ACHN (cell line): ENCODE results near the gene STKLD1.
"Not testable (repeated sequence)": the region's sequence is repeated elsewhere in the genome, so short reads cannot be mapped to it uniquely, and the experiment has no call there.

Source experiments
- DNase-seq: peaks from one replicate; pipeline ENCODE4 v3.0.0-alpha.2; 2015
- in situ Hi-C: cut with HindIII; loops from 2 replicates; pipeline ENCODE4 v1.10.0; 2017; ENCODE audit warnings: low sequenced_read_pairs, low pct_ligation_motif_present, low pct_unique_long_range_greater_than_20kb

STKLD1 gene

DNA sequence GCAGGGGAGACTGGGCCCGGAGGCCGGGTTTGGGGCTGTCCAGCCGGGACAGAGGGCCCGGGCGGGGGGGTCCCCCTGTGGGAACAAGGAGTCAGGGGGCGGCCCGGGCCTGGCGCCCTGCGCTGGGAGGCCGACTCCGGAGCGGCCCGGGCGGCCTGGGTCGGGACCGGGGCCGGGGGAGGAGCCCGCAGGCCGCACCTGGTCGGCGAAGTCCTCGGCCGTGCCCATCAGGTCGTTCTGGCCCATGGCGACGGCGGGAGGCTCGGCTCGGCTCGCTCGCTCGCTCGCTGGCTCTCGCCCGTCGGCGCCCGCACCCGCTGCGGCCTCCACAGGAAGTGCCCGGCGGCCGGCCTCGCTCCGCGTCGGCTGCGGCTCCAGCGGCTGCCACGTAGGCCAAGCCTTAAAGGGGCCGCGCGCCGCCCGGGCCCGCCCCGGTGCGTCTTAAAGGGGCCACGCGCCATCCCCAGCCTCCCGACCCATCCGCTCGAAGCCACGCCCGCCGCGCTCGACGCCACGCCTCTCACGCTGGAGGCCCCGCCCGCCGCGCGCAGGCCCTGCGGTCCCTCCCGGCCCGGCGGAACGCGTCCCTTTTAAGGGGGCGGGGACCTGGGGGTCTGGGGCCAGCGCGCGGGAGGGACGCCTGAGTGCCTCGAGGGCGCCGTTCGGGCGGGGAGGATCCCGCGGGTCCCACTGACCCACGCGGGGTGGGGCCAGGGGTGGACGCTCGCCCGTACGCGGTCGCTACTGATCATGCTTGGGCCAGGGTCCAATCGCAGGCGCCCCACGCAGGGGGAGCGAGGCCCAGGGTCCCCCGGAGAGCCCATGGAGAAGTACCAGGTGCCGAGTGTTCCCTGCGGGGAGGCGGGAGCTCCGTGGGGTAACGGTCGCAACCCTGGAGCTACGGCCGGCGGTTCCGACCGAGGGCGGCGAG is at the start of gene STKLD1, which contains the start of gene SURF4:
STKLD1 (plus strand) TSS at position 643 of the 931 bp plus-strand sequence; CDS start at position 751, 108 bp downstream.
SURF4 (minus strand) TSS at position 337 of the 931 bp plus-strand sequence; CDS start at position 246, 91 bp downstream.
- in situ Hi-C loops = no loop called here
- DNase-seq = peak; percentile 92

DNA sequence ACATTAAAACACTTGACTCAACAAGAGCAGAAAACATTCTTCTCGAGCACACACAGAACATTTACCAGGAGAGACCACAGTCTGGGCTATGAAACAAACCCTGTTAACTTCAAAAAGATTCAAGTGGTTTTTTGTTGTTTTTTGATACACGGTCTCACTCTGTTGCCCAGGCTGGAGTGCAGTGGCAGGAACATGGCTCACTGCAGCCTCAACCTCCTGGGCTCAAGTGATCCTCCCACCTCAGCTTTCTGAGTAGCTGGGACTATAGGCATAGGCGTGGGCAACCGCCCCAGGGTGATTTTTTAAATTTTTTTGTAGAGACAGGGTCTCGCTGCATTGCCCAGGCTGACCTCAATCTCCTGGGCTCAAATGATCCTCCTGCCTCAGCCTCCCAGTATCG is 49.1 kb upstream of the STKLD1 start:
- in situ Hi-C loops, DNase-seq: not testable (repeated sequence)

DNA sequence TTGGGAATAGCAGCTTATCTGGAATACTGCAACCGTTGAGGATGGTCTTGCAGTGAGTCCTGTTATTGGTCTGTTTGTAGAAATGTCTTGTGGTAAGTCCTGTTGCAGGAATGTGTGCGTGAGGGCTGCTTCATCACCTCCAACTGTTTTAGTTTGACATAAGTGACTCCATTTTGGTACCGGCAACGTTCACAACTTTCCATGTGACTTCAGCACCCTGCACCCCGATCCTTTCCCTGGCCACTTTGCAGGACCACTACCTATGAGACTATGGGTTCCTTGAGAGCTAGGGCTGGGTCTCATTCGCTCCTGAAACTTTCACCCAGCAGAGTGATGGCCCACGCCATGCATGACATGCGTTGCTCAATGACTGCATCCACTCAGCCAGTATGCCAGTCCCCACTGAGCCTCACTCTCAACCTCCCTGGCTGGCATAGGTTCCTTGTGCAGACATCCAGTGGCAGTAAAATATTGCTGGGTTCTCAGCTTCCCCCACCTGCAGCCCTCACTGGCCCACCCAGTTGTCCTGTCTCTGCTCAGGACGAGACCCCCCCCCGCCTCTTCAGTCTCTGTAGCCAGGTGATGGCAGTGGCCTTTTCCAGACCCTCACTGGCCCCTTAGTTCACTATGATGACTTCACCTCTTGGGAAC is 48.2 kb upstream of the STKLD1 start:
- DNase-seq = no peak
- in situ Hi-C loops = no loop called here

DNA sequence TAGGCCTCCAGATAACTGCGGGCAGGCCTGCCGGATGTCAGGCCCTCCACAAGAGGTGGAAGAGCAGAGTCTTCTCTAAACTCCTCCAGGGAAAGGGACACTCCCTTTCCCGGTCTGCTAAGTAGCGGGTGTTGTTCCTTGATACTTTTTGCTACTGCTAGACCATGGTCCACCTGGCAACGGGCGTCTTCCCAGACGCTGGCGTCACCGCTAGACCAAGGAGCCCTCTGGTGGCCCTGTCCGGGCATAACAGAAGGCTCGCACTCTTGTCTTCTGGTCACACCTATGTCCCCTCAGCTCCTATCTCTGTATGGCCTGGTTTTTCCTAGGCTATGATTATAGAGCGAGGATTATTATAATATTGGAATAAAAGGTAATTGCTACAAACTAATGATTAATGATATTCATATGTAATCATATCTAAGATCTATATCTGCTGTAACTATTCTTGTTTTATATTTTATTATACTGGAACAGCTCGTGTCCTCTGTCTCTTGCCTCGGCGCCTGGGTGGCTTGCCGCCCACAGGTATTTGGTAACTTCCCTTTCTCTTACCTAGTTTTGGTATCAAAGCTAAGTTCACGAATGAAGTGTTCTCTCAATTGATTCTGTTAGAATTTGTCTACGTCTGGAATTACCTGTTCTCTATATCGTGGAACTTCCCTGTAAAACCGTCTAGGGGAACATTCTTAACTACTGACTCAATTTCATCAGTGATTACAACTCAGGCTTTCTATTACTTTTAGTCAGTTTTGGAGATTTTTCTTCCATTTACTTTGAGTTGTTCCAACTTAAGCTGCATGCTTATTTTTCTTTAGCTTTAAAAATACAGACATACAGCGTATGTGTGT is 46.6 kb upstream of the STKLD1 start:
- in situ Hi-C loops = not testable (repeated sequence)
- DNase-seq = peak; percentile 12

DNA sequence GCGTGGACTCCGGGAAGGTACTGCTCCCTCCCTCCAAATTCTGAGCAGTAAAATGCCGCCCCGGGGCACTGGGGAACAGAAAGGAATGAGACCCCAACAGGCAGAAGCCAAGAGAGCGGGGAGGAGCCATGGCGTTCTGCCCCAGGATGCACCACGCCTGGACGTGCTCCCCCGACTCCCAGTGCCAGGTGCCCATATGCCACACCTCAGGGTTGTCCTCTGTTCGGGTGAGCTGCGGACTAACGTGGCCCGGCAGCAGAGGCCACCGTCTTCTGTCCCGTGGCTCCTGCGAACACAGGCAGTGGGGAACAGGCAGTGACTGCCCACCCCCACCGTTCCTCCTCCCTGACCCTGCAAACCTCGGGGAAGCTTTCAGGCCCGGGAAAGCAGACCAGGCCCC is 44.9 kb upstream of the STKLD1 start:
- in situ Hi-C loops = no loop called here
- DNase-seq = no peak

DNA sequence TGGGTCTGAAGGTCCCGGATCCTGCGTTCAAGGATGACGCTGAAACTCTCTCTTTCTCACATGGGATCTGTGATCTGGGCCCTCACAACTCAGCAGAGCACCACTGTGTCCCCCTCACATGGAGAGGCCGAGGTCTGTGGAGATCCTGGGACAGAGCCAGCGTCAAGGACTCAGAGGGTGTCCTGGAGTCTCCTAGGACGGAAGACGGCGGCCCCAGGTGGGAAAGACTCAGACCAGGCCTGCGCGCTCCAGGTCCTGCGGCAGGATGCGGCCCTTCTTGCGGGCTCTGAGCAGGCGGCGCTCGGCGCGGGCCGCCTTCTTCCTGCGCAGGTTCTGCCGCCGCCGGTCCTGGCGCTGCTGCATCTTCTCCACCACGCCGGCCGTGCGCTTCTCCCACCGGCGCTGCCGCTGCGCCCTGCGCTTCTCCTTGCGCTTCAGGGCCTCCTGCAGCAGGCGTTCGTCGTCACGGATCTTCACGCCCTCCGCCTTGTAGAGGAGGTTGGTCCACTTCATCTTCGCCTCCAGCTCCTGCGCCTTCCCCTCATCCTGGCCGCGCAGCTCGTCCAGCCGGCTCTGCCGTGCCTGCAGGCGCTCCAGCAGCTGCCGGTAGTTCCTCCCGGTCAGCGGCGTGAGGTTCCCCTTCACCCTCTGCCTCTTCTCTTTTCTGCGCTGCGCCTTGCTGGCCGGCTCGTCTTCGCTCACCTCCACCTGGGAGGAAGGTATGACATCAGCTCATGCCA is 44.4 kb upstream of the STKLD1 start:
- in situ Hi-C loops = no loop called here
- DNase-seq = no peak

DNA sequence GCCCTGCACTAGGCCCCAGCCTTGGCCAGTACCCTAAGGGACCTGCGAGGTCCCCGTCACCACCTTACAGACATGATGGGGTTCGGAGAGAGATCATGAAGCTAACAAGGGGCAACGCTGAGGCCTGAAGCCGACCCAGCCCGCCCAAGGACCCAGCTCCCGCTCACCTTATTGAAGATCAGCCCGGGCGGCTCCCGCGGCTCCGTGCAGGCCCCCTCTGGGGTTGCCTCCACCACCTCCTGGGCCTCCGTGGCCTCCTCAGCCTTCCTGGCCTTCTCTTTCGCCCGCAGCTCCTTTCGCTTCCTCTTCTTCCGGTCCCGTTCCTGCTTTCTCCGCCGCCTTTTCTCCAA is 43.8 kb upstream of the STKLD1 start:
- in situ Hi-C loops = no loop called here

DNA sequence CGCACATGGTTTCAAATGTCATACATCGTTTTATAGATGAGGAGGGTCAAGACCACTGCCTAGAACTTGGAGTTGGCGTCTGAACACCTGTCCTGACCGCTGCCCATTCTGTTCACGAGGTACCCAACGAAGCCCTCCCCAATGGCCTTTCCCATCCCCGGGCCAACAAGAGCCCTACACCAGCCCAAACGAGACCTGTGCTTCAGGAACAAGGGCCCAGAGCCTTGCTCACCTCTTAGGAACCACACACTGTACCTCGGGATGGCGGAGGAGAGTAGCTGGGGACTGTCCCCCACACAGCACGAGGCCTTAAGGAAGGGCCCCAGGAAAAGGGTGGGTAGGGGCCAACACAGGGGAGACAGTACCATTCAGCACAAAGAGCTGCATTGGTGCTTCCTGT is 43.2 kb upstream of the STKLD1 start:
- DNase-seq = no peak
- in situ Hi-C loops = no loop called here

More for the DNA sequence above, 43.8 kb upstream of the STKLD1 start:
- DNase-seq = no peak

DNA sequence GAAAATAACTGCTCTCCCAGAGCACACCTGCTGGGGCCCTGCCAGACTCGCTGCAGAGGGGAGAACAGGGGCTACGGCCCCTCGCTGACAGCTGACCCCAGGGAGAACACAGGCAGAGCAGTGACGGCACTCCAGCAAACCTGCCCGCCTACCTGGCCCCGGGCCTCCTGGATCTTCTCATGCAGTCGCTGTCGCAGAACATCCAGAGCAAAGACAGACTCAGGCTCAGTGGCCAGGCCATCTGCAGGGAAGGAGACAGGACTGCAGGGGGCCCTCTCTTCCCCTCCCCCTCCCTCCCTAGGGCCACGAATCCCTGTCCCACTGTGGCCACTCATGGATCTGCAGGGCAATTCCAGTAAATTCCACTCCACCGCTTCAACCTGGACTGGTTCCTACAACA is 42.6 kb upstream of the STKLD1 start:
- in situ Hi-C loops = no loop called here
- no peak for DNase-seq

DNA sequence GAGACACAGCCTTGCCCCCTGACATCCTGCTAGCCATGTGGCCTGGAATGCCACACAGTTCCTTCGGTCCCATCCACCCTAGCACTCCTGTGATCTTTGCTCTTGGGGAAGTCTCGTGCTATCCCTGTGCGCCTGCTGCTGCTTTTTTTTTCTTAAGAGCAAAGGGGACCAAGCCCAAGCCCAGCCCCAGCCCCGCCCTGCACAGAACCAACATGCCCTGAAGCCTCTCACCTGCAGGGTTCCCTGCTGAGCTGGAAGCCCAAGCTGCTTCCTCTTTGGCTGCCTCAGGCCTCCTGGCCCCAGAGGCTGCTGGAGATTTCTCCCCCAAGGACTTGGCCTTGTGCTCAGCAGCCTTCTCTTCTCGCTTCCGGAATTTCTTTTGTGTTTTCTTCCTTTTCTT is 42.0 kb upstream of the STKLD1 start:
- DNase-seq = no peak
- in situ Hi-C loops = no loop called here

DNA sequence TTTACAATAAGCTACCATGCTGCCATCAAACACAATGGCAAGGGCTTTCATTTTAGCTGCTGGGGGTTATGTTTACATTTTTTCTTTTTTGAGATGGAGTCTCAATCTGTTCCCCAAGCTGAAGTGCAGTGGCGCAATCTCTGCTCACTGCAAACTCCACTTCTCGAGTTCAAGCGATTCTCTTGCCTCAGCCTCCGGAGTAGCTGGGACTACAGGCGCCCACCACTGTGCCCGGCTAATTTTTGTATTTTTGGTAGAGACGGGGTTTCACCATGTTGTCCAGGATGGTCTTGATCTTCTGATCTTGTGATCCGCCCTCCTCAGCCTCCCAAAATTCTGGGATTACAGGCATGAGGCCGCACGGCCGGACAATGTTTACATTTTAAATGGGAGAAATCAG is 41.3 kb upstream of the STKLD1 start:
- in situ Hi-C loops, DNase-seq: not testable (repeated sequence)

DNA sequence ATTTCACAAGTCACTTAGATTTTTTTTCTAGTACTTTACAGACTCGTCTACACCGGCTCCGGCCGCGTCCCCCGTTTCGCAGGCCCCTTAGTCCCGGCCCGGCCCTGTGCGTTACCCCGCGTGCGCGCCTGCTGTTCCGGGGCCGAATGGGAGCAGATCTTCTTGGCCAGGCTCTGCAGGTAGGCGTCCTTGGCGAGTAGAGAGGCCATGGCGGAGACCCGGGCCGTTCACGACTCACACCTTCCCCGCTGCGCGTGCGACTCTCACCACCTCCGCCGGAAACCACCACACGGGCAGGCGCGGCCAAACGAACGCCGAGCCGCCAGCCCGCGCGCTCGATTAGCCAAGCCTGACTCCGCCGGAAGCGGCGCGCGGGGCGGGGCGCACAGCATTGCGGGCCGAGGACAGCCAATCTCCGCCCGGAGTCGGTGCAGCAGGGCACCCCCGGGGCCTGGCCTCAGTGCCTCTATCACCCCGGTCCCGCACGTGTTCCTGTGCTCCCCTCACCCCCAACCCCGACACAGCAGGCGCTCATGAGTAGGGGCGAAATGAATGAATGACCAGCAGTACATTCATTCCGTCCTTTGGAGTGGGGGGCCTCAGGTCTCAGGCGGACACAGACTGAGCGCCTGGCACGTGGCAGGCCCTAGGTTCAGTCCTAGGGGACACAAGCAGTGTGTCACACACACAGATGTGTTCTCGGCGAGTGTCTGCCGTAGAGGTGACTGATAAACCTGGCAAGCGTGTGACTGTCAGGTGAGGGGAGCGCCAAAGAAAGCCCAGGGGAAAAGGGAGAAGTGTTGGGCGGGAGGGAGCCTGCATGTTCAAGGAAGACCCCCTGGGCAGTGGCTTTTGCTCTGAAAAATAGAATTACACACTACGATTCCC is 40.0 kb upstream of the STKLD1 start, which contains the start of gene SURF6:
SURF6 (minus strand) TSS at position 265 of the 888 bp plus-strand sequence; CDS start at position 209, 56 bp downstream.
- peak; percentile 87 for DNase-seq
- in situ Hi-C loops = no loop called here

DNA sequence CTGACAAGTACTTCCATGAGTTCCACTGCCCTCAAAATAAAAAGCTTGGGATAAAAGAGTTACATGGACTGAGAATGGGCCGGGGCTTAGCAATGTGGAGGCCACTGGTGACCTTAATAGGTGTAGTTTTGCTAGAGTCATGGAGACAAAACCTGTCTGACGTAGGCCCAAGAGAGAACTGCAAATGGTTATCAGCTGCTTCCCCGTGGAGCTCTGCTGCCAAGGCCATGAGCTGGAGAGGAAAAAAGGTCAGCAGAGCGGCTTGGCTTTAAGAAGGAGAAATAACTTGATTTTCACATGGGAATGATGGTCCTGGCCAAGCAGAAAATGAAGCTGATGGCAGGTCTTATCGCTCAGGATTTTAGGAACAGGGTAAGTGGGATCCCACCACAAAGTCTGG is 36.5 kb upstream of the STKLD1 start:
- in situ Hi-C loops = no loop called here
- no peak for DNase-seq

DNA sequence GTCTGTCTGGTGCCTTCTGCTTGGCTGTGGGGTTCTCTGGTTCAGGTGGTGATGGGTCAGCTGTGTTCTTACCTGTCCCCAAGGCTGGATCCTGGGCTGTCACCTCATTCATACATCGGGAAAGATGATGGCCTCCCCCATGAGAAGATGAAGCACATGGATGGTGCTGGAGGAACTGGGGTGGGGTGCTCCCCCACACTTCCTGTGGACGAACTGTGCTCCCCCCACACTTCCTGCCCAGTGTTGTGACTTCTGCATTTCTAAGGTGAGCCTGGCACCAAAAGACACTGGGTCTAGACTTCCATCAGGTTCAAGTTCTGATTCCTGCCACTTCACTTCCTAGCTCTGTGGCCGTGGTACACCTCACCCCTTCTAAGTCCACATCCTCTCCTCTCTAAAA is 35.9 kb upstream of the STKLD1 start:
- no peak for DNase-seq
- in situ Hi-C loops = no loop called here

DNA sequence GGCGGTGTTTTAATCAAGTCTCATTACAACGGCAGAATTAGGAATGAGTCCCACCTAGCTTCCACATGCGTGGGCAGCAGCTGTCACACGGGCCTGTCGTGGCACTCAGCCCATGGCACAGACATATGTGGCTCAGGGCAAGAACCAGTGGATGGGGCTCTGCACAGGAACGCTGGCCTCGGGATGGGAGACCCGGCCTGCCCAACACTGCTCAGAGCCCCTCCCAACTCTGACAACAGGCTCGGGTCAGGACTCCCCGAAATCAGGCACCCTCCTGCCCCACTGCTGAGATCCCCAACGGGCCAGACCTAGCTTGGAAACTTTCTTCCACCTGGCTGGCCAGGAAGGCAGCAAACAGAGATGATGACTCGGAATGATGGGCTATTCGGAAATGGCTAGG is 35.2 kb upstream of the STKLD1 start:
- no peak for DNase-seq
- in situ Hi-C loops = no loop called here

DNA sequence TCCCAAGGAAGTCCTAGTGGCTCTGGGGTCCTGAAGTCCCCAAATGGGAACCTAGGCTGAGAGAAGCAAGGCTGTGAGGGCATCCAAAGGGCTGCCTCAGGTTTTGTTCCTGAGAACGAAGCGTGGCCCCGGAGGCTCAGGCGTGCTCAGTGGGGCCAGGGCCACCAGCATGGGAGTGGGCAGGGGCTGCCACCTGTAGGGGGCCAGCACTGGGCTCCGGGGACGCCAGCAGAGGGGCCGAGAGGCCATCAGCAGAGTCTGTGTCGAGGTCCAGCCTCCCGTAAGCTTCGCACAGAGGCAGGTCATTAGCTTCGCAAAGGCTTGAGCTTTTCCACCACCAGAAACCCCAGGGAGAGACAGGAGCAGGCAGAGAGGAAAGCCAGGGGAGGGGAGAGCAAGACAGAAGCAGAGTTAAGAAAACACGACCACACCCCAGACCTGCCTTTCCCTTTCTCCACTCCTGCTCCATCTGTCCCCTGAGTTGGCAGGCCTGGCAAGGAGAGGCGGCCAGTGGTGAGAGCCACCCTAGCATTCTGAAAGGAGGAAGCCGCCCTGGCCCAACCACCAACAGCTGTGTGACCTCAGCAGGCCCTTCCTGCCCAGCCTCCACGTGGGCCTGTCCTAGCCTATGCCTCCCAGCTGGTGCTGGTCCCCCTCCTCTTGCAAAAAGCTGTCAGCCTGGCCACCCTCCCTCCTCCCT is 34.6 kb upstream of the STKLD1 start:
- no peak for DNase-seq
- in situ Hi-C loops = no loop called here

DNA sequence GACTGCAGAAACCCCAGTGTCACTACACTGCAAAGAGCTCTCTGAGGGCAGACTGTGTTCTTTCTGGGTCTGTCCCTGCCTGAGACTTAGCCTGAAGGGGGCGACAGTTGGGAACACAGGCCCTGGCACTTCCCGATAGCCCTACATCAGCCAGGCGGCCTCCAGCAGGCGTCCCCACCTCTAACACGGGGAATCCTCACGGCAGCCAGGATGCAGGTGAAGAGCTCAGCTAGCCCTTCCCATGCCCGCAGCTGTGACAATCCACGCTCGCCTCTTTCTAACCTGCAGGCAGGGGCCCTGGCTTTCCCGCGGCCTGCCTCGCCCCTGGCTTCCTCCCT is 34.1 kb upstream of the STKLD1 start:
- in situ Hi-C loops = no loop called here
- DNase-seq = no peak
